ENCODE data around the gene GRAP2. TPM values are rescaled to one million over a fixed set of nuclear protein-coding genes. Genes with fewer than 3 reads are reported as not detected.

Gene GRAP2
- total and polyA plus RNA-seq, 2 of the 4 experiments (the other 2 are of a cell fraction), result not detected

- Histone ChIP-seq H2AK9ac (replicated peaks; ENCODE audit: low read depth, low read length, poor library complexity) (no peak overlapping the region), H2AFZ (replicated peaks; ENCODE audit: low read length, poor library complexity) (no peak overlapping the region), H3K56ac (ENCODE audit: extremely low read depth, insufficient read depth, low read length) (no peak overlapping the region), H4K5ac (ENCODE audit: low read depth, low read length) (no peak overlapping the region), H3K9me1 (ENCODE audit: insufficient read depth, low read length) (no peaks in the 10 kb centered on the region), H2BK120ac (ENCODE audit: low read depth, low read length) (no peak overlapping the region), H4K91ac (ENCODE audit: insufficient read depth, low read depth, low read length) (no peak overlapping the region), H3K27ac (ENCODE audit: insufficient read depth, low read length) (no peak overlapping the region), H3K4ac (ENCODE audit: low read depth, low read length) (no peak overlapping the region), H3K14ac (replicated peaks; ENCODE audit: low read depth, low read length) (no peak overlapping the region), H2BK20ac (ENCODE audit: low read depth, low read length) (no peak overlapping the region), H2BK5ac (ENCODE audit: low read depth, low read length, poor library complexity, severe bottlenecking) (no peak overlapping the region), H3K27me3 (ENCODE audit: control insufficient read depth, insufficient read depth, low read length) (peaks cover 67% of the 10 kb centered on the region), H3K4me1 (ENCODE audit: control insufficient read depth, insufficient read depth, low read length) (no peaks in the 10 kb centered on the region), H3K4me2 (ENCODE audit: low read depth, low read length) (no peak overlapping the region), H3K36me3 (ENCODE audit: control insufficient read depth, insufficient read depth, low read length) (no peaks in the 10 kb centered on the region), H2BK15ac (ENCODE audit: low read depth, low read length) (no peak overlapping the region), H2AK5ac (ENCODE audit: low read depth, low read length) (no peak overlapping the region), H3K79me1 (ENCODE audit: low read depth in 1 of 2, low read length in 2 of 2) (no peaks in the 10 kb centered on the region), H3K18ac (ENCODE audit: low read depth, low read length) (no peak overlapping the region), H3K23ac (ENCODE audit: low read depth, low read length) (no peak overlapping the region), H3K9ac (ENCODE audit: low read depth, low read length) (no peak overlapping the region), H4K8ac (ENCODE audit: low read depth in 2 of 2, low read length in 2 of 2) (no peak overlapping the region), H4K20me1 (ENCODE audit: insufficient read depth, low read length) (no peaks in the 10 kb centered on the region), H3K9me3 (ENCODE audit: control insufficient read depth, insufficient read depth, low read length) (no peaks in the 10 kb centered on the region), H3K4me3 (ENCODE audit: insufficient read depth, low read depth, low read length) (no peak overlapping the region)
- CTCF ChIA-PET, result no interaction called here
- no CpG with 5 or more reads among the region's 3 CpGs for whole genome bisulfite sequencing, 2 experiments (ENCODE audit: extremely low coverage in 2 of 2, insufficient read length in 1 of 2)
- intact Hi-C loops (cut with micrococcal nuclease) (no loop called here), in situ Hi-C loops (cut with MboI; ENCODE audit: low sequenced_read_pairs) (no loop called here), dilution Hi-C loops (cut with HindIII; ENCODE audit: low sequenced_read_pairs, unreplicated experiment) (no loop called here)
- DNase-seq, result no peak
- no TSS peak for BruUV-seq (replicated peaks)
- POLR2A ChIA-PET (ENCODE audit: unreplicated experiment), result no interaction called here
- no peak for ATAC-seq (ENCODE audit: low read depth)
- TF ChIP-seq BHLHE40 (IDR thresholded peaks at IDR 0.05; ENCODE audit: low read depth, low read length) (no peak), CHD1 (IDR thresholded peaks at IDR 0.05; ENCODE audit: low read depth, low read length) (no peak), RAD21 (IDR thresholded peaks at IDR 0.05; ENCODE audit: low read length) (no peak), MAZ (IDR thresholded peaks at IDR 0.05; ENCODE audit: borderline replicate concordance, low read depth, low read length) (no peak), FOS (IDR thresholded peaks at IDR 0.05; ENCODE audit: low read depth, low read length) (no peak), POLR2A (IDR thresholded peaks at IDR 0.05; ENCODE audit: low read depth, low read length) (no peak), NFE2L2 (IDR thresholded peaks at IDR 0.05; ENCODE audit: low read depth, low read length) (no peak)
These were observed 37.0 kb downstream of the GRAP2 start for GRCh38 chr22:39937906-39938305.
